GM12873 (cell line): ENCODE results near the gene ZNF621.

Source experiments
- TF ChIP-seq, protein P1 (sequence below): IDR thresholded peaks from 2 replicates; pipeline ENCODE4 v1.5.1; 2012; ENCODE audit warnings: low read depth, mild to moderate bottlenecking, moderate library complexity, low read length, control low read depth; ENCODE audit not compliant: insufficient read depth; ENCODE audit errors: missing control alignments

The ZNF621 gene

DNA sequence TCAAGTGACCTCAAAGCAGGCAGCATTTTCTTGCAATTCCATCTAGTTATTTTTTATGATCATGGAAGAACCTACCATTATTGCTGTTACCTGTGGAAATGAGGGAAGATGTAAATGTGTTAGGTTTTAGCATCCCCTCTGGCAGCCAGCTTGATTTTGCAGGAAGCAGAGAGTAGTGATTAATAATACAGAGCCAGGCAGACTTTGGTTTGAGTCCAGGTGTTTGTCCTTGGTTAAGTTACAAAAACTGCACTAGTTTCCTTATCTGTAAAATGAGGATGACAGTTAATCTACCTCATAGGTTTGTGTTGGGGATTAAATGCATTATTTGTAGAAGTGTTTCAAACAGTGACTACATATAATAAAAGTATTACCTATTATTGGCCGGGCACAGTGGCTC lies 6.7 kb upstream of the ZNF621 start:
- TF ChIP-seq, protein P1, sequence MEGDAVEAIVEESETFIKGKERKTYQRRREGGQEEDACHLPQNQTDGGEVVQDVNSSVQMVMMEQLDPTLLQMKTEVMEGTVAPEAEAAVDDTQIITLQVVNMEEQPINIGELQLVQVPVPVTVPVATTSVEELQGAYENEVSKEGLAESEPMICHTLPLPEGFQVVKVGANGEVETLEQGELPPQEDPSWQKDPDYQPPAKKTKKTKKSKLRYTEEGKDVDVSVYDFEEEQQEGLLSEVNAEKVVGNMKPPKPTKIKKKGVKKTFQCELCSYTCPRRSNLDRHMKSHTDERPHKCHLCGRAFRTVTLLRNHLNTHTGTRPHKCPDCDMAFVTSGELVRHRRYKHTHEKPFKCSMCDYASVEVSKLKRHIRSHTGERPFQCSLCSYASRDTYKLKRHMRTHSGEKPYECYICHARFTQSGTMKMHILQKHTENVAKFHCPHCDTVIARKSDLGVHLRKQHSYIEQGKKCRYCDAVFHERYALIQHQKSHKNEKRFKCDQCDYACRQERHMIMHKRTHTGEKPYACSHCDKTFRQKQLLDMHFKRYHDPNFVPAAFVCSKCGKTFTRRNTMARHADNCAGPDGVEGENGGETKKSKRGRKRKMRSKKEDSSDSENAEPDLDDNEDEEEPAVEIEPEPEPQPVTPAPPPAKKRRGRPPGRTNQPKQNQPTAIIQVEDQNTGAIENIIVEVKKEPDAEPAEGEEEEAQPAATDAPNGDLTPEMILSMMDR = no peak

DNA sequence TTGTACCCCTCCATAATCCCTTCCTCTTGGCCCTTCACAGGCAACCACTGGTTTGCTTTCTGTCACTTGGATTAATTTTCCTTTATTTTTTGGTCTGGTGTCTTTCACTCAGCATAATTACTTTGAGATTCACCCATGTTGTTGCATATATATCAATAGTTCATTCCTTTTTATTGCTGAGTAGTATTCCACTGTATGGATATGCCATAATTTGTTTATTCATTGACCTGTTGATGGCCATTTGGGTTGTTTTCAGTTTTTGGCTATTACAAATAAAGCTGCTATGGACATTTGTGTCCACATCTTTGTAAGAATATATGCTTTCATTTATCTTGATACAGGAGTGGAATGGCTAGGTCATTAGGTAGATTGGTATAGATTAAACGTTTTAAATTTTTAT lies 5.9 kb upstream of the ZNF621 start:
- TF ChIP-seq, protein P1 = no peak

DNA sequence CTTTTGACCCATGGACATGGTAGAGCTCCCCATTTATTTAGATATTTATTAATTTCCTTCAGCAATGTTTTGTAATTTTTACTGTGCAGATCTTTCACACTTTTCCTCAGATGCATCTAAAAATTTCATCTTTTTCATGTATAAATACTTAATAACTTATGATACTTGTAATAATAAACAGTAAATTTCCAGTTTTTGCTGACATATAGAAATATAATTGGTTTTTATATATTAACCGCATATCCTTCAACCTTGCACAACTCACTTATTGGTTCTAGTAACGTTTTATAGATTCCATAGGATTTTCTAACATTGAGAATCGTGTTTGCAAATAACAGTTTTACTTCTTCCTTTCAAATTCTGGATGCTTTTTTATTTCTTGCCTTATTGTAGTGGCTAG lies 3.5 kb upstream of the ZNF621 start:
- TF ChIP-seq, protein P1 = no peak

DNA sequence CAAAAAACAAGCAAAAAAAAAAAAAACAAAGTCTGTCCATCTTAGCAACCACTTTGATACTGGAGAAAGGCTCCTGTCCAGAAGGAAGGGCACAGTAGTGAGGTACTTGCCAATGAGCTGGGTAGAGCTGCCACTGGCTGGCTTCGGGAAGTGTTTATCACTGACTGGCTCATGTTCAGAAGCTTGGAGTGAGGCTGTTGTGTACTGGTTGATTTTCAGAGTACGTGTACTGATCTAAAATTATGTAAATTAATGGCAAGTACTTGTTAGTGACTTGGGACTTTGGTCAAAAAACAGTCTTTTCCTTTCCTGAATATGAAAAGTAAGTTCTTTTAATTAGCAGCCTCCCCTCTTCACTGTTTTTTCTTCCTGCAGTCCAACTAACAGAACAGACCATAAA lies 979 bp upstream of the ZNF621 start:
- TF ChIP-seq, protein P1 = no peak

DNA sequence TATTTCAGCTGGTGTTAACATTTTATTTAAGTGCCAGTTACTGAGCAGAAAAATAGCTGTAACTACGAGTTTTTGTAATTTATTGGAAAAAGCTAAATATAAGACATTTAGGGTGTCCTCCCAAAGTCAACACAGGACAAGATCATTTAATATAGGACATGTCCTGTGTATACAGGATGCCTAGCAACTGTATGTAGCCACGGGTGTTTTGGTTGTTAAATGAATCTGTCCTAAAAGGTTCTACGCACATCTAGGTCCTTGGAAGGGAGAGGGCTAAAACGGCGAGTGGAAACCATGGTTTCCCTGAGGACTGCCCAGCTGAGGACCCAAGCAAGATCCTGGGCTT lies 565 bp upstream of the ZNF621 start:
- TF ChIP-seq, protein P1 = no peak

DNA sequence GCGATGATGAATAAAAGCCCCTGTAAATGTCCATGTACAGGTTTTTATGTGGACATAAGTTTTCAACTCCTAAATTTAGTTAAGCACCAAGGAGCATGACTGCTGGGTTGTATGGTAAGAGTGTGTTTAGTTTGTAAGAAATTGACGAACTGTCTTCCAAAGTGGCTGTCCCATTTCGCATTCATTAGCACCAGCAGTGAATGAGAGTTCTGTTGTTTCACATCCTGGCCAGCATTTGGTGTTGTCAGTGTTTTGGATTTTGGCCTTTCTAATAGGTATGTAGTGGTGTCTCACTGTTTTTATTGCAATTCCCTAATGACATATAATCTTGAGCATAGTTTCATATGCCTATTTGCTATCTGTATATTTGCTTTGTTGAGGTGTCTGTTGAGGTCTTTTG lies 3.7 kb downstream of the ZNF621 start:
- TF ChIP-seq, protein P1 = no peak

DNA sequence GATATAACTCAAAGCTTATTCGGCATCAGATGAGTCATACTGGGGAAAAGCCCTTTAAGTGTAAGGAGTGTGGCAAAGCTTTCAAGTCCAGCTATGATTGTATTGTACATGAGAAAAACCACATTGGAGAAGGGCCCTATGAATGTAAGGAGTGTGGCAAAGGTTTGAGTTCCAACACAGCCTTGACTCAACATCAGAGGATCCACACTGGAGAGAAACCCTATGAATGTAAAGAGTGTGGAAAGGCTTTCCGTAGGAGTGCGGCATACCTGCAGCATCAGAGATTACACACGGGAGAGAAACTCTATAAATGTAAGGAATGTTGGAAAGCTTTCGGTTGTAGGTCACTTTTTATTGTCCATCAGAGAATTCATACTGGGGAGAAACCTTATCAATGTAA lies 7.5 kb downstream of the ZNF621 start:
- TF ChIP-seq, protein P1 = no peak

DNA sequence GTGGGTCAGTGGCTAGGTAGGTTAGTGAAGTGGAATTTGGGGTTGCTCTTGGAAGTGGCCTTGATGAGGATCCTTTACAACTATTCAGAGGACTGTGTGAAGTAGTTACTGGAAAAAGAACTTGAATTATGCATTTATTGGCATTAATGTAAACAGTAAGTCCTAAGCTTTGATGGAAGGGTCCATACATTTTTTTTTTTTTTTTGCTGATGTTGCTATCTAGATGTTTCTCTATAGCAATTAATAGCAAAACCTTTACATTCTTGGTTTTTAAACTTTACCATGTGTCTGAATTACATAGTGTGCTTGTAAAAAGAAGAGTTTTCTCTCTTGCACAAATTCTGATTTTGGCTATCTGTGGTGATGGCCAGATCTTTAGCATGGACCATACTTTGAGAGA lies 9.5 kb downstream of the ZNF621 start:
- TF ChIP-seq, protein P1 = no peak
